GM06990 (cell line): ENCODE data around the gene USHBP1.

Experiments
- DNase-seq: peaks from one replicate; pipeline ENCODE4 v3.0.0-alpha.2; 2011; ENCODE audit not compliant: insufficient read length; ENCODE audit errors: extremely low read depth
- H3K27me3 ChIP-seq: replicated peaks from 2 replicates; pipeline ENCODE4 v1.6.0; 2011; ENCODE audit warnings: low read length; ENCODE audit not compliant: control insufficient read depth, insufficient read depth
- H3K36me3 ChIP-seq: 2 replicates; pipeline ENCODE4 v1.5.1; 2011; ENCODE audit warnings: low read length; ENCODE audit not compliant: control insufficient read depth, insufficient read depth
- H3K4me3 ChIP-seq: replicated peaks from 2 replicates; pipeline ENCODE4 v1.5.1; 2011; ENCODE audit warnings: low read depth, mild to moderate bottlenecking, control low read depth, low read length
- TF ChIP-seq, protein P1 (sequence below): IDR thresholded peaks from 2 replicates; pipeline ENCODE4 v1.5.1; 2011; ENCODE audit warnings: low read length, control low read depth, mild to moderate bottlenecking, inconsistent platforms; ENCODE audit not compliant: insufficient read depth, poor library complexity, severe bottlenecking

Gene USHBP1

DNA sequence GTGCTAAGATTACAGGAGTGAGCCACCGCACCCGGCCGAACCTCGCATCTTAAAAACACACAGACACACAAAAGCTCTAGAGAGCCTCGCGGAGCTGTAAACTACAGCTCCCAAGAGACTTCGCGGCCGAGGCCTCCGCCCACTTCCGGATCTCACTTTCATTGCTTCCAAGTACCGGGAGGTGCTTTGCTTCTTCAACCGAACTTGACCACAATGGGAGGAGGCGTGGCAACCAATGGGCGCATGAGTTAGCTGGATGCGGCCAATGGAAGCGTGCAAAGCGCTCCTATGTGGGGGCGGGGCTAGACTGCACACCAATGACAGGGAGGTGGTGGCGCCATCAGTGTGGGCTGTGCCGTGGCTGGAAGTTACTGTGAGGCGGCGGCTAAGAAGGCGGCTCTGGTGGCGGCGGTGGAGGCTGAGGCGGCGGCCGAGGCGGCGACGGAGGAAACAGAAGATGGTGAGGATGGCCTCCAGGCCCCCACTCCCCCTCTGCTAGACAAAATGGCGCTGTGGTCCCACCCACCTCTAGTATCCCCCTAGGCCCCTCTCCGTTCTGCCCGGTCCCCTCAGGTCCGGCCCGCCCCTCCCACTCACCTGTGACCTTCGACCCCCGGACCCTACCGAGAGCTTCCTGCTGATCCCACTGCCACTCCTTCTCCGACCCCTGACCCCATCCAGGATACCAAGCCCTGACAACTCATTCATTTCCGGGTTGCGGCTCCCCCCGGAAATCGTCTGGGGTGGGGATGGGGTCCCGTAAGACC lies 44.8 kb upstream of the USHBP1 start, which contains the start of gene DDA1:
Gene DDA1 (plus strand): TSS at position 366 of the 767 bp plus-strand sequence. CDS start 92 bp downstream, at position 458.
- TF ChIP-seq, protein P1, sequence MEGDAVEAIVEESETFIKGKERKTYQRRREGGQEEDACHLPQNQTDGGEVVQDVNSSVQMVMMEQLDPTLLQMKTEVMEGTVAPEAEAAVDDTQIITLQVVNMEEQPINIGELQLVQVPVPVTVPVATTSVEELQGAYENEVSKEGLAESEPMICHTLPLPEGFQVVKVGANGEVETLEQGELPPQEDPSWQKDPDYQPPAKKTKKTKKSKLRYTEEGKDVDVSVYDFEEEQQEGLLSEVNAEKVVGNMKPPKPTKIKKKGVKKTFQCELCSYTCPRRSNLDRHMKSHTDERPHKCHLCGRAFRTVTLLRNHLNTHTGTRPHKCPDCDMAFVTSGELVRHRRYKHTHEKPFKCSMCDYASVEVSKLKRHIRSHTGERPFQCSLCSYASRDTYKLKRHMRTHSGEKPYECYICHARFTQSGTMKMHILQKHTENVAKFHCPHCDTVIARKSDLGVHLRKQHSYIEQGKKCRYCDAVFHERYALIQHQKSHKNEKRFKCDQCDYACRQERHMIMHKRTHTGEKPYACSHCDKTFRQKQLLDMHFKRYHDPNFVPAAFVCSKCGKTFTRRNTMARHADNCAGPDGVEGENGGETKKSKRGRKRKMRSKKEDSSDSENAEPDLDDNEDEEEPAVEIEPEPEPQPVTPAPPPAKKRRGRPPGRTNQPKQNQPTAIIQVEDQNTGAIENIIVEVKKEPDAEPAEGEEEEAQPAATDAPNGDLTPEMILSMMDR: no peak
- DNase-seq: peak; percentile 93

DNA sequence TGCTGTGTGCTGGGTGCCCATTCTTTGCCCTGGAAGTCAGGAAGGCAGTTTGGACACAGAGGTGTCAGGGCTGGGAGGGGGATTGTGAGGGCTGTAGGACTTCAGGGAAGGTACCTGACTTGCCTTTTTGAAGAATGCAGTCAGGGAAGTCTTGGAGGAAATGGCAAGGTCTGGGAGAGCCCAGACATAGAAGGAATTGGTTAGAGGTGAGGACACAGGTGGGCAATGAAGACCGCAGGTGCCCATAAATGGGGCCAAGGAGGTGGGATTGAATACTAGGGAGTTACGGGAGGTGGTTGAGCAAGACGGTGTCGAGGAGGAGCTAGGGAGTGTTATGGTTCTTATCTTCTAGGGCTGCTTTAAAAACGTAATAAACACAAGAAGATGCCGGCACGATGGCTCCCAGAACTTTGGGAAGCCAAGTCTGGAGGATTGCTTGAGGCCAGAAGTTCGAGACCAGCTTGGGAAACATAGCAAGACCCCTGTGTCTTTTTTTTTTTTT lies 43.4 kb upstream of the USHBP1 start:
- H3K27me3 ChIP-seq: no peaks in the 10 kb centered on the region
- no peak overlapping the region for H3K4me3 ChIP-seq
- no peak for DNase-seq
- H3K36me3 ChIP-seq: peaks cover 5% of the 10 kb centered on the region
- TF ChIP-seq, protein P1: no peak

More for the DNA sequence above, 44.8 kb upstream of the USHBP1 start, which contains the start of gene DDA1:
- no peaks in the 10 kb centered on the region for H3K27me3 ChIP-seq
- peaks cover 11% of the 10 kb centered on the region for H3K36me3 ChIP-seq
- peak within 1 kb of the TSS; percentile 92 for H3K4me3 ChIP-seq

DNA sequence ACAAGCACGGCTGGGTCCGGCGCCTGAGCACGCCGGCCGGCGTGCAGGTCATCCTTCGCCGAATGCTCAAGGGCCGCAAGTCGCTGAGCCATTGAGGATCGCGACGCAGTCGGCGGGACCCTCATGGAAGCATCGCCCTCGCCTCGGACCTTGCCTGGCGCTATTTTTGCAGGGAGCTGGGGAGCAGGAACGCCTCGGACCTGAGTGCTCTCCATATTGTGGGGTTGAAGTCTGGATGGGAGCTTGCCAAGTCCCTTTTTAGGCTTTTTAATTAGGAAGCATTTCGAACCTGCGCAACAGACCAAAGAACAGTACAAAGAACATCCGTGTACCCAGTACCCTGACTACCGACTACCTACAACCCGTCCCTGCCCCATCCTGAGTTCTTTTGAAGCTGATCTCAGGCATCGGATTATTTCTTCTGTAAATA lies 41.8 kb upstream of the USHBP1 start:
- Histone ChIP-seq H3K27me3 (no peaks in the 10 kb centered on the region), H3K4me3 (peak overlapping the region; percentile 82), H3K36me3 (peaks cover 1% of the 10 kb centered on the region)
- no peak for DNase-seq
- TF ChIP-seq, protein P1: no peak

DNA sequence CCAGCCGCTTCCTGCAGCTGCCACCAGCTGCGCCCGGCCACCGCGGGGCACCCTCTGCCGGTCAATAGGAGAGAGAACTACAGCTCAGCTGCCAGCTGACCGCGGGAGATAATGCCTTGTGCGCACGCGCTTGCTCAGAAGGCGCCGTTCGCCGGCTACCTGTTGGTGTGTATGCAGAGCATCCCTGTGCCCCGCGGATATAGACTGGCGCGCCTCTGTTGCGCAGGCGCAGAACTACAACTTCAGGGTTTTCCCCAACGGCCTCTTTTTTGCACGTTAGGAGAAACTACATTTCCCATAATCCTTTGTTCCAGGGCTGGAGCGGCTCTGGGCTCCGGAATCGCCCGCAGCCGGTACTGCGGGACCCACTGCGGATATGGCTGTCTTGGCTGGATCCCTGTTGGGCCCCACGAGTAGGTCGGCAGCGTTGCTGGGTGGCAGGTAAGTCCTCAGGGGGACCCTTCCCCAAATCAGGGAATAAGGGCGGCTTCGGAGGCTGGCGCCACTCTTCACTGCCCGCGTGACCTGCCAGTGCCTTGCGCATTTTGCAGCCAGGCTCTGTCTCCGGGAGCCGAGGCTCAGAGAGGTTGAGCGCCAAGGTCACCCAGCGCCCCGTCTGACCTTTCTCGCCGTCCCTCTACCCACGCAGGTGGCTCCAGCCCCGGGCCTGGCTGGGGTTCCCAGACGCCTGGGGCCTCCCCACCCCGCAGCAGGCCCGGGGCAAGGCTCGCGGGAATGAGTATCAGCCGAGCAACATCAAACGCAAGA lies 41.2 kb upstream of the USHBP1 start, which contains the start of gene MRPL34:
Gene MRPL34 (plus strand): TSS at position 356 of the 768 bp plus-strand sequence. CDS start 21 bp downstream, at position 377.
- TF ChIP-seq, protein P1: peak; percentile 87
- peak; percentile 99 for DNase-seq
- peak within 1 kb of the TSS; percentile 82 for H3K4me3 ChIP-seq
- peaks cover 2% of the 10 kb centered on the region; the same call in 1 of the 2 replicates for H3K36me3 ChIP-seq
- H3K27me3 ChIP-seq: no peaks in the 10 kb centered on the region

DNA sequence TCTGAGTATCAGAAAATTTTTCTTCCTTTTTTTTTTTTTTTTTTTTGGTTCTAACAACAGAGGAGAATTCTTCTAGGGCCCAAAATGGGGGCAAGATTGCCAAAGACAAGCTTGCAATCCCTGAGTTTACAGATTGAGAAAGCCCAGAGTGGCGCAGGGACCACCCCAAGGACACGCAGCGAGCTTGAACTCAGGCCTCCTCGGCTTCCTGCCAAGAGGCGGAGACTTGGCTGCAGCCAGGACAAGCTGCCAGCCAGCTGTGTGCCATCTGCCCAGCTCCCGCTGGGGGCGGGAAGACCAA lies 40.6 kb upstream of the USHBP1 start:
- TF ChIP-seq, protein P1: no peak
- H3K4me3 ChIP-seq: peak overlapping the region; percentile 82
- no peak for DNase-seq
- H3K36me3 ChIP-seq: peaks cover 2% of the 10 kb centered on the region; the same call in 1 of the 2 replicates
- H3K27me3 ChIP-seq: no peaks in the 10 kb centered on the region
